Lower leg skin (tissue), 4 donors: ENCODE results near the gene CORIN. TPM values are rescaled to one million over a fixed set of nuclear protein-coding genes. Genes with fewer than 3 reads are reported as not detected.

Experiments used
- DNase-seq, 2 donors: peaks; one replicate each; pipeline ENCODE4 v3.0.0-alpha.2; 2019; ENCODE audit warnings: low spot score in 2 of 2
- H3K4me3 ChIP-seq: fragments of 200-600 bp; sonication (generic); 2 replicates; pipeline ENCODE4 v1.5.1; 2017; ENCODE audit warnings: mild to moderate bottlenecking, low read depth; ENCODE audit not compliant: poor library complexity, severe bottlenecking
- POLR2A ChIP-seq, 2 donors: fragments of 450-650 bp; IDR thresholded peaks; one replicate each; pipeline ENCODE4 v1.6.1; 2016 to 2017; ENCODE audit warnings: antibody characterized with exemption in 2 of 2, mild to moderate bottlenecking in 1 of 2, moderate library complexity in 1 of 2
- WGBS, 2 donors: methylation state at CpG; one replicate each; pipeline ENCODE4 v1.1.5; 2018; 5-methylcytosine and 5-hydroxymethylcytosine counted together
- intact Hi-C: fragments of 100-400 bp; cut with DNase I; formaldehyde crosslinking; loops from one replicate; pipeline ENCODE4 v1.15.0; 2023; ENCODE audit warnings: low total_unique reads
- total RNA-seq, 4 donors: library from RNA; depleted of rRNA; stranded (reverse); fragments of >200 nt; gene quantifications; one replicate each; pipeline ENCODE4 v1.1.0, GENCODE V29; 2016
- TF ChIP-seq, protein P1 (sequence below), 3 donors: fragments of 450-650 bp; IDR thresholded peaks; one replicate each; pipeline ENCODE4 v1.5.1; 2016; ENCODE audit warnings: antibody characterized with exemption in 3 of 3, mild to moderate bottlenecking in 3 of 3, moderate library complexity in 2 of 3

The CORIN gene
- total RNA-seq, 4 donors from 2014 or later = 0.15 to 17.6 (median 1.7) TPM

GRCh38 chr4:47831026-47831679 is 6.7 kb downstream of the CORIN start:
- DNase-seq = no peak
- 52 to 57% methylated on average over 5 of the region's 5 CpGs for WGBS, 2 donors
- no peak overlapping the region for H3K4me3 ChIP-seq
- TF ChIP-seq POLR2A (IDR thresholded peaks at IDR 0.05) = no peak
- TF ChIP-seq, protein P1, sequence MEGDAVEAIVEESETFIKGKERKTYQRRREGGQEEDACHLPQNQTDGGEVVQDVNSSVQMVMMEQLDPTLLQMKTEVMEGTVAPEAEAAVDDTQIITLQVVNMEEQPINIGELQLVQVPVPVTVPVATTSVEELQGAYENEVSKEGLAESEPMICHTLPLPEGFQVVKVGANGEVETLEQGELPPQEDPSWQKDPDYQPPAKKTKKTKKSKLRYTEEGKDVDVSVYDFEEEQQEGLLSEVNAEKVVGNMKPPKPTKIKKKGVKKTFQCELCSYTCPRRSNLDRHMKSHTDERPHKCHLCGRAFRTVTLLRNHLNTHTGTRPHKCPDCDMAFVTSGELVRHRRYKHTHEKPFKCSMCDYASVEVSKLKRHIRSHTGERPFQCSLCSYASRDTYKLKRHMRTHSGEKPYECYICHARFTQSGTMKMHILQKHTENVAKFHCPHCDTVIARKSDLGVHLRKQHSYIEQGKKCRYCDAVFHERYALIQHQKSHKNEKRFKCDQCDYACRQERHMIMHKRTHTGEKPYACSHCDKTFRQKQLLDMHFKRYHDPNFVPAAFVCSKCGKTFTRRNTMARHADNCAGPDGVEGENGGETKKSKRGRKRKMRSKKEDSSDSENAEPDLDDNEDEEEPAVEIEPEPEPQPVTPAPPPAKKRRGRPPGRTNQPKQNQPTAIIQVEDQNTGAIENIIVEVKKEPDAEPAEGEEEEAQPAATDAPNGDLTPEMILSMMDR (IDR thresholded peaks at IDR 0.05) = no peak
- intact Hi-C loops = loop anchor here (10.0 kb wide), 1 partner anchor 146 kb away; no protein-coding TSS in a partner anchor

DNA sequence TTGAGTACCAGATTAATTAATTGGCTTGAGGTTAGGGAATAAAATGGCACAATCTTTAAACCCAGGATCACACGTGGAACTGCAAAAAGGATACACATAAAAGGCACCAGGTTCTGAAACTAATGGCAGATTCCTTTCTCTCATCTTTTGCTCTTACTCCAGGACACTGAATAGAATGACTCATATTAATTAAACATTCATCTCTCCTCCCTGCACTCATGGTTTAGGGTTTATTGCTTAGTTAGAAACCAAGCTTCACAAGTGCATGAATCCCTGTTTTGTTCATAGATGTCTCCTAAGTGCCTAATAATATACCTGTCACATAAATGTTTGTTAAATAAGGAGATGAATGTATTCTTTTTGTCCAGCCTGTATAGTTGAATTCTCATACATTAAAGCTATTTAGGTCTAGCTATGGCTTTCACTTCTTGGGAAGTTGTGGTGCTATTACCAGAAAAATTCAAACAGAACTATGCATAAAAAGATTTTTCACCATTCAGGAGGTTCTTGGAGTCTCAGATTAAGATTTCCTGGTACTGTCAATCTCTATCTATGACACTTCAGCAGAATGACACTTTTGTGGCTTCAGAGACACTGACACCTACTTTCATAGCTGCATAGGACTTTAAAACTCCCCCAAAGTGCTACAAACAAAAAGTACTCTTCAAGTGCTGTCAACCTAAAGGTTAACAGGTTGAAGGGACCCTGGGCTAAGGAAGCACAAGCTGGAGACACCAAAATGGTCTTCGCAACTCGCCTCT is 7.4 kb downstream of the CORIN start:
- WGBS, 2 donors = 78% methylated on average over 3 of the region's 3 CpGs
- intact Hi-C loops = loop anchor here (10.0 kb wide), 1 partner anchor 146 kb away; no protein-coding TSS in a partner anchor
- TF ChIP-seq, protein P1 (IDR thresholded peaks at IDR 0.05) = no peak
- TF ChIP-seq POLR2A (IDR thresholded peaks at IDR 0.05) = no peak
- no peak overlapping the region for H3K4me3 ChIP-seq
- DNase-seq = no peak

- no peak for TF ChIP-seq POLR2A (IDR thresholded peaks at IDR 0.05)
- TF ChIP-seq, protein P1 (IDR thresholded peaks at IDR 0.05) = no peak
- DNase-seq = no peak
- H3K4me3 ChIP-seq = no peak overlapping the region
- intact Hi-C loops = no loop called here
Observed at GRCh38 chr4:47829438-47829837, 8.4 kb downstream of the CORIN start.

GRCh38 chr4:47827343-47828047 is 10.4 kb downstream of the CORIN start:
- TF ChIP-seq, protein P1 (IDR thresholded peaks at IDR 0.05) = no peak
- no peak for TF ChIP-seq POLR2A (IDR thresholded peaks at IDR 0.05)
- DNase-seq = no peak
- 73 to 80% methylated on average over 2 of the region's 2 CpGs for WGBS, 2 donors
- intact Hi-C loops = no loop called here
- no peak overlapping the region for H3K4me3 ChIP-seq

DNA sequence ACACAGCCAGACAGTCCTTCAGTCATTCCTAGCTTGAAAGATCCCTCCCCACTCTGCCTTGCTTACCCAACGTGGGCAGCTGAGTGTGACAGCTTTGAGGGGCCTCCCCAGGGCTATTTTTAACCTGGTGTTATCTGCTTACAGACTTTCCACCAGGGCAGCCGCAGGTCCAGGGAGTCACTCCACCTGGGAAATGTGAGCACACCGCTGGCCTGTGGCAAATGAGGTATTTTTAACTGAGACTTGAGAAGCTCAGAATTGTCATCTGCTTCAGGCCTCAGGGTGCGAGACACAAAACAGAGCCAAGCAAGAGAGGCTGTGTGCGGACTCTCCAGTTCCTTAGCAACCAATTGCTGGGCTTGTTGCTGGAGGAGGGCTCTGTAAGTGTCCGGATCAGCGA is 13.0 kb downstream of the CORIN start:
- DNase-seq = no peak
- intact Hi-C loops = no loop called here
- TF ChIP-seq, protein P1 (IDR thresholded peaks at IDR 0.05) = no peak
- TF ChIP-seq POLR2A (IDR thresholded peaks at IDR 0.05) = no peak
- 57 to 72% methylated on average over 7 of the region's 7 CpGs for WGBS, 2 donors
- no peak overlapping the region for H3K4me3 ChIP-seq
